ENCODE measurements around the gene TRMU. TPM values are rescaled to one million over a fixed set of nuclear protein-coding genes. Genes with fewer than 3 reads are reported as not detected.

The TRMU gene
- total RNA-seq, 1 experiment from 2014 or later = 48.8 TPM

- no peak for TF ChIP-seq SIN3A (IDR thresholded peaks at IDR 0.05; ENCODE audit: borderline replicate concordance, insufficient read depth, low read depth, low read length)
- TF ChIP-seq REST (IDR thresholded peaks at IDR 0.05; ENCODE audit: insufficient read depth in 1 of 2, low read depth in 2 of 2, low read length in 1 of 2) = no peak
- TF ChIP-seq, protein P1, sequence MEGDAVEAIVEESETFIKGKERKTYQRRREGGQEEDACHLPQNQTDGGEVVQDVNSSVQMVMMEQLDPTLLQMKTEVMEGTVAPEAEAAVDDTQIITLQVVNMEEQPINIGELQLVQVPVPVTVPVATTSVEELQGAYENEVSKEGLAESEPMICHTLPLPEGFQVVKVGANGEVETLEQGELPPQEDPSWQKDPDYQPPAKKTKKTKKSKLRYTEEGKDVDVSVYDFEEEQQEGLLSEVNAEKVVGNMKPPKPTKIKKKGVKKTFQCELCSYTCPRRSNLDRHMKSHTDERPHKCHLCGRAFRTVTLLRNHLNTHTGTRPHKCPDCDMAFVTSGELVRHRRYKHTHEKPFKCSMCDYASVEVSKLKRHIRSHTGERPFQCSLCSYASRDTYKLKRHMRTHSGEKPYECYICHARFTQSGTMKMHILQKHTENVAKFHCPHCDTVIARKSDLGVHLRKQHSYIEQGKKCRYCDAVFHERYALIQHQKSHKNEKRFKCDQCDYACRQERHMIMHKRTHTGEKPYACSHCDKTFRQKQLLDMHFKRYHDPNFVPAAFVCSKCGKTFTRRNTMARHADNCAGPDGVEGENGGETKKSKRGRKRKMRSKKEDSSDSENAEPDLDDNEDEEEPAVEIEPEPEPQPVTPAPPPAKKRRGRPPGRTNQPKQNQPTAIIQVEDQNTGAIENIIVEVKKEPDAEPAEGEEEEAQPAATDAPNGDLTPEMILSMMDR (IDR thresholded peaks at IDR 0.05) = no peak
- TF ChIP-seq POLR2AphosphoS5 (IDR thresholded peaks at IDR 0.05; ENCODE audit: low read depth, low read length) = no peak
- TF ChIP-seq TCF7L2 (IDR thresholded peaks at IDR 0.05; ENCODE audit: low read depth, low read length) = no peak
- no peaks in the 10 kb centered on the region for H3K4me1 ChIP-seq (ENCODE audit: control insufficient read depth, insufficient read depth, low read length)
- in situ Hi-C loops (cut with HindIII; ENCODE audit: low pct_unique_long_range_greater_than_20kb, low sequenced_read_pairs) (no loop called here), intact Hi-C loops (cut with micrococcal nuclease; ENCODE audit: unreplicated experiment) (no loop called here)
- no peak for DNase-seq (ENCODE audit: low read depth, low spot score)
- no peak overlapping the region for H3K27ac ChIP-seq (ENCODE audit: low read length)
- H3K27me3 ChIP-seq (ENCODE audit: control insufficient read depth, insufficient read depth, low read length) = no peaks in the 10 kb centered on the region
- POLR2A ChIA-PET = no interaction called here
- no peaks in the 10 kb centered on the region for H3K36me3 ChIP-seq (ENCODE audit: control insufficient read depth, insufficient read depth, low read length)
- H3K4me3 ChIP-seq (ENCODE audit: low read depth in 2 of 2, low read length in 2 of 2) = no peak overlapping the region
- ATAC-seq = no peak
- CTCF ChIA-PET = no interaction called here
- BruUV-seq (replicated peaks) = no TSS peak
- H3K9me3 ChIP-seq (ENCODE audit: control insufficient read depth, insufficient read depth, low read depth, low read length) = no peaks in the 10 kb centered on the region
Observed at GRCh38 chr22:46399251-46400024, 63.9 kb downstream of the TRMU start.

DNA sequence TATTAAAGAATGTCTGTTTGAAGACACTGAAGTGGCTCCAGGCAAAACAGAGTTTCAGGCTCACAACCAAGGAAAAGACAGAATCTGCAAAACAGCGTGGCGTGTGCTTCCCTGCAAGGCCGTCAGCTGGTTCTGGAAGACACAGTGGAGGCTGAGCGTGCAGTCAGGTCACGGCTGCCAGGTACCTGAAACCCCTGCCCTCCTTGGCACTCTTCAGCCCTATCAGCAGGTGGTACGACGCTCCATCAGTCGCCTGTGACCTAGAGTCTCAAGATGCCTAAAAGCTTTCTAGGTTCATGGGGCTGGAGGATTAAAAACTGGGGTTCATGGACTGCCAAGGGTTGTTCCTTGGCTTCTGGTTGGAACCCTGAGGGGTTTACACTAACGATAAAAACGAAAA is 65.9 kb downstream of the TRMU start:
- no peak overlapping the region for H3K27ac ChIP-seq (ENCODE audit: low read length)
- no peaks in the 10 kb centered on the region for H3K4me1 ChIP-seq (ENCODE audit: control insufficient read depth, insufficient read depth, low read length)
- POLR2A ChIA-PET = no interaction called here
- in situ Hi-C loops (cut with HindIII; ENCODE audit: low pct_unique_long_range_greater_than_20kb, low sequenced_read_pairs) = no loop called here
- BruUV-seq (replicated peaks) = no TSS peak
- ATAC-seq = no peak
- CTCF ChIA-PET = no interaction called here
- H3K36me3 ChIP-seq (ENCODE audit: control insufficient read depth, insufficient read depth, low read length) = no peaks in the 10 kb centered on the region
- DNase-seq (ENCODE audit: low read depth, low spot score) = no peak
- TF ChIP-seq SIN3A (IDR thresholded peaks at IDR 0.05; ENCODE audit: borderline replicate concordance, insufficient read depth, low read depth, low read length) = no peak
- TF ChIP-seq, protein P1 (IDR thresholded peaks at IDR 0.05) = no peak
- no peak for TF ChIP-seq REST (IDR thresholded peaks at IDR 0.05; ENCODE audit: insufficient read depth in 1 of 2, low read depth in 2 of 2, low read length in 1 of 2)
- no peak for TF ChIP-seq TCF7L2 (IDR thresholded peaks at IDR 0.05; ENCODE audit: low read depth, low read length)
- TF ChIP-seq POLR2AphosphoS5 (IDR thresholded peaks at IDR 0.05; ENCODE audit: low read depth, low read length) = no peak
- intact Hi-C loops (cut with micrococcal nuclease; ENCODE audit: unreplicated experiment) = no loop called here
- no peaks in the 10 kb centered on the region for H3K9me3 ChIP-seq (ENCODE audit: control insufficient read depth, insufficient read depth, low read depth, low read length)
- H3K4me3 ChIP-seq (ENCODE audit: low read depth in 2 of 2, low read length in 2 of 2) = no peak overlapping the region
- H3K27me3 ChIP-seq (ENCODE audit: control insufficient read depth, insufficient read depth, low read length) = no peaks in the 10 kb centered on the region
